Stimulated activated CD4-positive, alpha-beta T cell treated with anti-CD3 and anti-CD28 coated beads, Interleukin-1b, Interleukin-23, amount 100 ng/mL, for 48 hours (primary cell): ENCODE results near the gene ZNF827.

ENCODE experiments used
- DNase-seq: peaks from one replicate; pipeline ENCODE4 v3.0.0-alpha.2; 2020

The ZNF827 gene

GRCh38 chr4:145938618-145939440, at the start of gene ZNF827:
Gene ZNF827 (minus strand): TSS chr4:145938823. CDS start chr4:145938407, 416 bp downstream.
- peak; percentile 65 for DNase-seq

GRCh38 chr4:145984563-145984962, 45.9 kb upstream of the ZNF827 start:
- DNase-seq, result no peak

GRCh38 chr4:145982791-145983190, 44.2 kb upstream of the ZNF827 start:
- no peak for DNase-seq

GRCh38 chr4:145979160-145979559, 40.5 kb upstream of the ZNF827 start:
- no peak for DNase-seq

GRCh38 chr4:145976680-145977079, 38.1 kb upstream of the ZNF827 start:
- no peak for DNase-seq

GRCh38 chr4:145960012-145960411, 21.4 kb upstream of the ZNF827 start:
- no peak for DNase-seq

- DNase-seq, result no peak
These were observed 18.7 kb upstream of the ZNF827 start for GRCh38 chr4:145957302-145957701.

- DNase-seq, result peak; percentile 12
These were observed 17.8 kb upstream of the ZNF827 start for GRCh38 chr4:145956288-145956890.

- no peak for DNase-seq
These were observed 16.3 kb upstream of the ZNF827 start for GRCh38 chr4:145954924-145955339.

- DNase-seq, result no peak
These were observed 13.3 kb upstream of the ZNF827 start for GRCh38 chr4:145951931-145952330.

- no peak for DNase-seq
These were observed 7.0 kb upstream of the ZNF827 start for GRCh38 chr4:145945431-145946155.

GRCh38 chr4:145944886-145945285, 6.3 kb upstream of the ZNF827 start:
- DNase-seq, result no peak

GRCh38 chr4:145939856-145940255, 1.2 kb upstream of the ZNF827 start:
- DNase-seq, result no peak

GRCh38 chr4:145939441-145939750, 773 bp upstream of the ZNF827 start:
- no peak for DNase-seq

- peak; percentile 40 for DNase-seq
These were observed 532 bp downstream of the ZNF827 start for GRCh38 chr4:145937971-145938611.

GRCh38 chr4:145936997-145937901, 1.4 kb downstream of the ZNF827 start:
- peak; percentile 44 for DNase-seq

GRCh38 chr4:145936142-145936996, 2.3 kb downstream of the ZNF827 start:
- peak; percentile 59 for DNase-seq

- no peak for DNase-seq
These were observed 3.1 kb downstream of the ZNF827 start for GRCh38 chr4:145935253-145936141.

- no peak for DNase-seq
These were observed 4.1 kb downstream of the ZNF827 start for GRCh38 chr4:145934434-145935047.

GRCh38 chr4:145933134-145933533, 5.5 kb downstream of the ZNF827 start:
- DNase-seq, result no peak
